ENCODE results near the gene PARP9. TPM values are rescaled to one million over a fixed set of nuclear protein-coding genes. Genes with fewer than 3 reads are reported as not detected.

PARP9 gene
- total and polyA plus RNA-seq, 2 of the 8 experiments (the other 6 are each of a cell fraction or from before 2014, with no cell fraction given), result 3.7 to 4.5 TPM

GRCh38 chr3:122548619-122549018 lies 15.5 kb downstream of the PARP9 start:
- Histone ChIP-seq H2AFZ (ENCODE audit: low read length) (no peak overlapping the region), H3K27ac (ENCODE audit: low read depth, low read length) (no peak overlapping the region), H4K5ac (ENCODE audit: insufficient read length, low read depth, low read length) (no peak overlapping the region), H3K4ac (replicated peaks; ENCODE audit: insufficient read length, low read depth, low read length) (no peak overlapping the region), H3K4me2 (ENCODE audit: insufficient read depth in 1 of 2, low read depth in 2 of 2, low read length in 2 of 2) (no peak overlapping the region), H3K9me3 (ENCODE audit: insufficient read depth in 2 of 2, low read depth in 1 of 2, low read length in 1 of 2) (no peaks in the 10 kb centered on the region), H2BK120ac (replicated peaks; ENCODE audit: low read depth, low read length) (no peak overlapping the region), H3K4me3 (ENCODE audit: extremely low read depth in 1 of 4, insufficient read depth in 2 of 4, low read depth in 3 of 4, low read length in 4 of 4) (no peak overlapping the region), H3K23ac (ENCODE audit: insufficient read length) (no peak overlapping the region), H3K9ac (replicated peaks in 1 of 4; ENCODE audit: extremely low read depth in 1 of 4, low read depth in 3 of 4, low read length in 3 of 4) (no peak overlapping the region), H3K56ac (replicated peaks; ENCODE audit: insufficient read length, low read depth, low read length) (no peak overlapping the region), H4K91ac (replicated peaks; ENCODE audit: insufficient read length, low read length) (no peak overlapping the region), H2AK5ac (ENCODE audit: low read depth, low read length) (no peak overlapping the region), H3K79me2 (ENCODE audit: control insufficient read depth in 1 of 2, insufficient read depth in 2 of 2, low read length in 2 of 2) (no peaks in the 10 kb centered on the region), H3K18ac (ENCODE audit: extremely low read depth, low read length) (no peak overlapping the region), H2BK5ac (ENCODE audit: low read depth, low read length) (no peak overlapping the region), H4K8ac (ENCODE audit: extremely low read depth, insufficient read depth, low read length) (no peak overlapping the region), H3K23me2 (ENCODE audit: low read depth, low read length) (no peaks in the 10 kb centered on the region), H3K4me1 (replicated peaks in 1 of 4; ENCODE audit: control insufficient read depth in 3 of 4, insufficient read depth in 4 of 4, low read length in 3 of 4) (peaks cover 0 to 3% (median 0%) of the 10 kb centered on the region in 4 experiments; a peak in 1 of 7 replicates), H3K27me3 (replicated peaks in 1 of 4; ENCODE audit: control insufficient read depth in 3 of 4, extremely low read depth in 1 of 4, insufficient read depth in 3 of 4, low read length in 3 of 4) (no peaks in the 10 kb centered on the region), H2BK15ac (ENCODE audit: low read length) (no peak overlapping the region), H3K14ac (ENCODE audit: insufficient read length) (no peak overlapping the region), H2BK12ac (ENCODE audit: low read depth, low read length) (no peak overlapping the region), H3K79me1 (ENCODE audit: low read depth, low read length) (no peaks in the 10 kb centered on the region), H4K20me1 (replicated peaks in 1 of 2; ENCODE audit: control insufficient read depth in 1 of 2, insufficient read depth in 2 of 2, low read length in 2 of 2) (no peaks in the 10 kb centered on the region), H3K36me3 (ENCODE audit: control insufficient read depth in 2 of 4, insufficient read depth in 4 of 4, low read length in 3 of 4) (no peaks in the 10 kb centered on the region), H2BK20ac (ENCODE audit: low read length) (no peak overlapping the region)
- TF ChIP-seq BCL11A (IDR thresholded peaks at IDR 0.05; ENCODE audit: low read depth in 2 of 2, low read length in 2 of 2), result no peak
- no peak for TF ChIP-seq GABPA (IDR thresholded peaks at IDR 0.05; ENCODE audit: borderline replicate concordance, insufficient read depth, low read length)
- TF ChIP-seq RXRA (IDR thresholded peaks at IDR 0.05; ENCODE audit: insufficient read depth, low read depth, low read length), result no peak
- TF ChIP-seq POLR2A (IDR thresholded peaks at IDR 0.05; ENCODE audit: control extremely low read depth in 1 of 2, low read depth in 2 of 2, low read length in 2 of 2), result no peak
- TF ChIP-seq JUN (IDR thresholded peaks at IDR 0.05; ENCODE audit: low read depth, low read length), result no peak
- TF ChIP-seq CHD2 (IDR thresholded peaks at IDR 0.05; ENCODE audit: low read length), result no peak
- TF ChIP-seq SAP30 (IDR thresholded peaks at IDR 0.05; ENCODE audit: insufficient read depth, insufficient replicate concordance, low read length), result no peak
- ChIA-PET CTCF (ENCODE audit: partially characterized antibody) (interaction anchor here (0.7 to 2.6 kb wide), 9 partner anchors 8 to 91 kb away, joined by 3 to 13 read pairs (median 3); partner anchors contain the start of genes DTX3L and PARP9), POLR2A (ENCODE audit: partially characterized antibody) (interaction anchor here (1.0 kb wide), 1 partner anchor 13 kb away, joined by 3 read pairs; no protein-coding TSS in a partner anchor)
- DNase-seq (ENCODE audit: low read depth in 1 of 2, low spot score in 2 of 2) (no peak), FAIRE-seq (no peak)
- 91% methylated on average over 1 of the region's 1 CpG; no CpG with 5 or more reads in 1 of the 2 experiments for WGBS, 2 experiments (ENCODE audit: extremely low coverage in 1 of 2, insufficient coverage in 1 of 2, insufficient read length in 1 of 2, insufficient replicate concordance in 2 of 2, low coverage in 1 of 2, low lambda C conversion rate in 2 of 2, missing lambda C conversion rate in 1 of 2)
